ENCODE data around the gene RHOBTB1.

GRCh38 chr10:60952846-60953220 is 8.8 kb upstream of the RHOBTB1 start:
- TF ChIP-seq POLR2A (IDR thresholded peaks at IDR 0.05; ENCODE audit: low read depth, low read length) (no peak), POLR2AphosphoS5 (IDR thresholded peaks at IDR 0.05; ENCODE audit: low read depth, low read length) (no peak)

Measured in GM12892 (cell line).